Retinal pigment epithelial cell (primary cell): ENCODE results near the gene LMNB1.

Experiments used
- DNase-seq: peaks from one replicate; pipeline ENCODE4 v3.0.0-alpha.2; 2010; ENCODE audit warnings: low read depth
- H3K4me3 ChIP-seq: 2 replicates; pipeline ENCODE4 v1.5.1; 2011; ENCODE audit warnings: mild to moderate bottlenecking, low read length, control low read depth, moderate library complexity
- CTCF ChIP-seq: conservative IDR thresholded peaks from 2 replicates; pipeline ENCODE4 v1.5.1; 2011; ENCODE audit warnings: low read depth, low read length, control low read depth, inconsistent platforms

The LMNB1 gene

GRCh38 chr5:126846344-126846743 is 69.4 kb downstream of the LMNB1 start:
- H3K4me3 ChIP-seq: no peak overlapping the region
- DNase-seq: no peak

DNA sequence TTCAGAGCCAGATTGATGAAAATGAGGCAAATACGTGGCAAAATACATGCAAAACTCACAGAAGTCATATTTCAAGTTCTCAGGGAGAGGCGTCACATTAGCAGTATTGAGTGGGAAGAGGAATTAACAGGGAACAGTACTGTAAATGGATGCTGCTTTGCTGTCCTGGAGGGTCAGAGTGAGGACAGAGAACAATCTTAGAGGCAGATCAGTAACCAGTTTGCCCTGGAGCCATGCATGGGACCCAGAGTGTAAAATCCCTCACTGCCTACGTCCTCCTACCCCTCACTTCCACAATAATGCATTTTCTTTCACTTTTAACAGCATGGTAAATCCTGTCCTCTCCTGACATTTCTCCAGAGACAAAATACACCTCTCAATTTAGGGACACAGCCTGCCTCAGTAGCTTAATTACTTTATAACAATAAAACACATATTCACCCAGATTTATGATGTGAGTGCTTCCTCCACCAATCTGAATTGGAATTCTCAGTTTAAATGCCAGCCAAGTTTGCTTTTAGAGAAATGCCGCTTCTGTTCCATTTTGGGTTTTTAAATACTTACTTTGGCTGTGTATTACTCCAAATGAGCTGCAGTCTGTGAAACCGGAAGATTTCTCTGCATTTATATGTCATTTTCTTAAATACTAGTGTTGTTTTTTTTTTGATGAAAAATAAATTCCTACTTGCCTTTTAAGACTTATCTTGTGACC is 70.0 kb downstream of the LMNB1 start:
- H3K4me3 ChIP-seq: no peak overlapping the region
- no peak for DNase-seq
- no peak for TF ChIP-seq CTCF

More at GRCh38 chr5:126846344-126846743, 69.4 kb downstream of the LMNB1 start:
- TF ChIP-seq CTCF: no peak

DNA sequence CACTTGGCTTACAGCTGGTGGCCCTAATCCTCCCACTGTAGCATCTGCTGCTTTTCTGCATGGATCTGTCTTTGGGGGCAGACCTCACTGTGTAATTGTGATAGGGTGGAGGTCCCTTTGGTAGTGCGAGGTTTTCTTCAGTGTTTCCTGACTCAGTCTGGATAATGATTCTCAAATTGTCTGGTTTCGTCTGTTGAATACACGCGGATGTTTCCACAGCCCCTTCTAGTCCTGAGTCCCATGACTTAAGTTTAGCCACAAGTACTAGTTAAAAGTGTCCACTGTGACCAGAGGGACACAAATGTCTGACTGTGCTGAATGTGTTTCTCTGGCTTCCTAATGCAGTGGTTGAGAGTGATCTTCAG is 70.5 kb downstream of the LMNB1 start:
- TF ChIP-seq CTCF: no peak
- no peak overlapping the region for H3K4me3 ChIP-seq
- DNase-seq: no peak

- DNase-seq: no peak
- no peak overlapping the region for H3K4me3 ChIP-seq
- no peak for TF ChIP-seq CTCF
Observed at GRCh38 chr5:126847826-126848251, 70.9 kb downstream of the LMNB1 start.

- TF ChIP-seq CTCF: no peak
- DNase-seq: no peak
- H3K4me3 ChIP-seq: no peak overlapping the region
Observed at GRCh38 chr5:126848253-126848652, 71.3 kb downstream of the LMNB1 start.

DNA sequence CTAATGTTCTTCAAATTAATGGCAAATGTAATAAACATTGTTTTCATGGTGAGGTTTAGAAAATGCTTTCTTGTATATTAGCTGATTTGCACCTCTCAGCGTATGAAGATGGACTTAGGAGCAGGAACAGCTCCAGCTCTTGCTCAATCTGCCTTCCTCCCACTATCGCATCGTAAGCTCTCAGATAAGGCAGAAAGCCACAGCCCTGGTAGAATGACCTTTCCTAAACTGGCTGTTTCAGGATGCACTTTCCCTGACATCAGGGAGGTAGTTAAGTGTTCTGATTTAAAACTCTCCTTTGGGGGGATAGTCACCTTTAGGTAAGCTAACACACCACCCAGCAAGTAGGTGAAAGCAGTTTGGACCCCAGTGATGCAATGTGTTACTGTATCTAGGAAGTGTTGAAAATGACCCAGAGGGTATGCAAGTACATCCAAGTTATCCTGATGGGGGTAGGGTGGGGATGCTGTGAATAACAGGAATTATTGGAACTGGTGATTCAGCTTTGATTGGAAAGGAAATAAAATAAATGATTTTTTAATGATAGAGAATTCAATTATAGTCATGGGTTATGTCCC is 72.3 kb downstream of the LMNB1 start:
- no peak overlapping the region for H3K4me3 ChIP-seq
- no peak for DNase-seq
- no peak for TF ChIP-seq CTCF

DNA sequence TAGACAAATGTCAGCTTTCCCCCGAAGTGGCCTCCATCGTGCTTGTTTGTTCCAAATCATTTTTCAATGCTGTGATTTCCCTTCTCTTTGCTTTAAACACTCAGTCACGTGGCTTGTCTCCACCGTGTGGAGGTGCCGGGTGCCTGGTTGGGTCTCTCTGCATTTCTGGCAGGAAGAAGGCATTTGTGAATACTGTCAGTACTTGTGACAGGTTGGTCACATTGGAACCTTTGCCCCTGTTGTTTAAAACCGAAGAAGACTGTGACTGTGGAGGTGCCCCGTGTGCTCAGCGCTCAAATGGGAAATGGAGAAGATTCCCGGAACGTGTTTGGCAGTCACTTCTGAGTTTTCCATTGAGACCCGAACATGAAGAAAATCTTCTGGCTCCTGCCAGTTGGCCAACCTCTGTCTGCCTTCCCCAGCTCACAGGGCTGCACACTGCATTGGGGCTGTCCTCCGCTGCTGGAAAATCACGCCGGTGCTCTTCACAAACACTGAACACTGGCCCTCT is 74.6 kb downstream of the LMNB1 start:
- DNase-seq: no peak
- no peak for TF ChIP-seq CTCF
- no peak overlapping the region for H3K4me3 ChIP-seq
